Measurements from ENCODE around the gene KIF3B.

GRCh38 chr20:32329817-32330554, 52.5 kb downstream of the KIF3B start:
- TF ChIP-seq POLR2A (IDR thresholded peaks at IDR 0.05; ENCODE audit: borderline replicate concordance, extremely low read depth, insufficient read depth, insufficient read length) (no peak), ELF1 (IDR thresholded peaks at IDR 0.05; ENCODE audit: borderline replicate concordance, low read depth) (no peak), POLR2AphosphoS5 (IDR thresholded peaks at IDR 0.05; ENCODE audit: low read depth, low read length) (no peak), CTCF (IDR thresholded peaks at IDR 0.05 in 2 of 3, conservative IDR thresholded peaks at IDR 0.05 in 1 of 3; ENCODE audit: borderline replicate concordance in 1 of 3, insufficient read depth in 1 of 3, low read depth in 2 of 3, low read length in 2 of 3) (no peak), REST (IDR thresholded peaks at IDR 0.05; ENCODE audit: low read depth) (no peak), TCF7L2 (IDR thresholded peaks at IDR 0.05; ENCODE audit: borderline replicate concordance, extremely low read depth, insufficient read depth, insufficient read length) (no peak)

All from HCT116 (cell line).